Middle frontal gyrus (tissue), 1 donor: Measurements from ENCODE around the gene ASB18.

Experiments
- DNase-seq: peaks from one replicate; pipeline ENCODE4 v3.0.0-alpha.2; 2015; ENCODE audit warnings: low spot score; ENCODE audit errors: extremely low spot score

ASB18 gene

DNA sequence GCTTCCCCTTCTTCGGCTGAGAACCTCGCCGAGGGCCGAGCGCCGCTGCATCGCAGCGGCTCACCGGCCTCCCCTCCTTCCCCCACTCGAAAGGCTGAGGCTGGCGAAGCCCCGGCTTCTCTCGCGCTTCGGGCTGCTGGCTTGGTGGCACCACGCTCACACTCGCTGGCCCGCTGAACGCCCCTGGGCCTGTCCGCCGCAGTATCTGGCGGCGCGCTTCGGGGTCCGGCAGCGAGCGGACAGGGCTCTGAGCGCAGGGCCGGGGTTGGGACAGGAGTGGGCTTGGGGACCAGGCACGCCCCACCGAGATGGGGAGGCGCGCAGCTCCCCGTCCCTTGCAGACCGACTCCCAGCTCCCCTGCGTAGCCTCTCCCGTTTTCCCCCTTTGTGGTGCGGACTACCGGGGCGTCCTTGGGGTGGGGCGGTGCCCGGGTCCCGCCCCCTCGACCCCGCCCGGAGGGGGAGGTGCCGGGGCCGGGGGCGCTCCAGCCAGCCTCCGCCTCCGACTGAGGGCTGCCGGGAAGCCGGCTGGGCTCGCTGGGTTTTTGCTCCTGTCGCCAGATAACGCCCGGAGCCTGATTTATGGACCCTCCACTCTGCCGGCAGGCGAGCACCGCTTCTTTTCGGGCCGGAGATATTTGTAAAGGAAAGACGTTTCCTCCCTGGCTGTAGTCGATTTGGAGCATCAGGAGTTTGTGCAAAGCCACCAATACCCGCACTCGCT, 99.8 kb downstream of the ASB18 start:
- DNase-seq: no peak

DNA sequence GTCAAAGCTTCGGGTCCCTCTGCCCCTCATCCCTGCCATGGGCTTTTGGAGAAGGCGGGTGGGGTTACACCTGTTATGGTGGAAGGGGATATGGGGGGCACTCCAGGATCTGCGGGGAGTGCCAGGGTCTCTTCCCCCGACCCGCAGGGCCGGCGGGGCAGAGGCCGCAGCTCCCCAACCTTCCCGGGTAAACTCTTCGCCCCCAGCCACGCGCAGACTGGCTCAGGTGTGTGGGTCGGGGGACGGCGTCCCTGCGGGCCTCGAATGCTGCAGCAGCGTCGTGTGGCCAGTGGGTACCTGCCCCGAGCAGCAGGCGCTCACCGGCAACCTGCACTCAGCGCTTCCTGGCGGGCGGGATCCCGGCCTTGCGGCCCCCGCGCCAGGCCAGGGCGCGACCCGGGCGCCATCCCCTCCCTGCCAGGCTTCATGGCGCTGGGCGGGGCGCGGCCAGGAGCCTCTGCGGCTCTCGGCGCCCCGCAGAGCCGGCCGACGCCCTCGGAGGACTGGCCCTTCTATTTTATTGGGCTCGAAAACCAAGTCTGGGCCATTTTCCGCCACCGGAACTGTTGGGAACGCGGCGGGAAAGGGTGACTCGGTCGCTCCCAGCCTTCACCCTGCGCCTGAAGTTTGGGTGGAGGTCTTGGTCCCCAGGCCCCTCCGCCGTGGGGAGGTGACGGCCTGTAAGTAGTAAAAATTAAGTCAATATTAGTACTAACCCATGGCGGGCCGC, 100.6 kb downstream of the ASB18 start:
- DNase-seq: no peak

DNA sequence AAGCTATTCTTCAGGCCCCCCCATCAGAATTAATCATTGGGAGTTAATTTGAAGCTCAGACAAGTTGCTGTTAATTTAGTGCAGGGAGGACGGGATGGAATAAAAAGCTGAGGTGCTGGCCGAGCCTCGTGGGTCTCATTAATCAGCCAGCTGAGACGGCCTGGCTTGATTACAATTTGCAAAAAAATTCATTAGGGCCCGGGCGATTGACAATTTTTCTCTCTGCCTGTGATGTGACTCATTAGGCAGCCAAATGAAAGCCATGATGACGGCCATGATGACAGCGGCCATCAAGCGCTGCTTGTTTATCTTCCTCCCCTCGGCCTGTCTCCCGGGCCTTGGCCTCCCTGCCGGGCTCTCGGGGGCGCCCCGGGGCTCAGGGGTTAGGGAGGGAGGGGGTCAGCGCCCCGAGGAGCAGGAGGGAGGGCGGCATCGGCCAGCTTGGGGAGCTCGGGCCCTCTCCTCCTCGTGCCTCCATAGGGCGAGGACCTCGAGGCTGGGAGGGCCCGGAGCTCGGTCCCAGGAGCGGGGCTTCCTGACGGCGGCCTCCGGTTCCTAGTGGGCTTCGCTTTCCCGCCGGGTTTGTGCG, 101.2 kb downstream of the ASB18 start:
- DNase-seq: no peak

DNA sequence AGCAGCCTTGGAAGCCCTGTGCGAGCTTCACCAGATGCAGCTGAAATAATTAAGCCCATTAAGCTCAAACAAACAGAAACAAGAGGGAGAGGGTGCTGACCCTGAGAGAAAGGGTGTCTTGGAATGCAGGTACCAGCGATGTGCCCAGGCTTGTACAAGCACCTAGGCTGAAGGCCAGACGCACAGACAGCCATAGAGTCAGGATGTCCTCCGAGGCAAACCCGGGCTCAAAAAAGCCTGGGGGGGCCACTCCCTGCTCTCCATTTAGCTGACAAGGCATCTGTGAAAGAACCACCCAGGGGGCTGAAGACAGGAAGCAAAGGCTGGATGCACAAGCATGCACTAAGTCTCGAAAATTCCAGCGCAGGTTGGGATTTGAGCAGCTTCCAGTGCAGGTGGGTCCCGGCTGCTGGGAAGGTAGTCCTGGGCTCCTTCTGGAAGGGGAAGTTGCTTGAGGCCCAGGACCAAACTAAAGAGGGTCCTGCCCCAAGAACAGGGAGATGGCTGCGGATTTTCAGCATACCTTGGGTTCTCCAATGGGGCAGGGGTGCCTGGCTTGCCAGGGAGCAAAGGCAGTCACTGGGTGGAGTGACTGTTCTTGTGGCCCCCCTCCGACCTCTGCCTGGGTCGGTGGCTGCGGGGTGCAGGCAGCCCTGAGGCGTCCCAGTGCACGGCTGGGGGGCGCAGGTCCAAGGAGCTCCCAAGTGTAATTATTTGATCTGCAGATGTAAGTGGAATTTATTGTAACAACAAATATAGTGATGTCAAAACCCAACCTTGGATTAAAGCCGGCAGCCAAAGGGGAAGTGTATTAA, 102.0 kb downstream of the ASB18 start:
- DNase-seq: no peak

DNA sequence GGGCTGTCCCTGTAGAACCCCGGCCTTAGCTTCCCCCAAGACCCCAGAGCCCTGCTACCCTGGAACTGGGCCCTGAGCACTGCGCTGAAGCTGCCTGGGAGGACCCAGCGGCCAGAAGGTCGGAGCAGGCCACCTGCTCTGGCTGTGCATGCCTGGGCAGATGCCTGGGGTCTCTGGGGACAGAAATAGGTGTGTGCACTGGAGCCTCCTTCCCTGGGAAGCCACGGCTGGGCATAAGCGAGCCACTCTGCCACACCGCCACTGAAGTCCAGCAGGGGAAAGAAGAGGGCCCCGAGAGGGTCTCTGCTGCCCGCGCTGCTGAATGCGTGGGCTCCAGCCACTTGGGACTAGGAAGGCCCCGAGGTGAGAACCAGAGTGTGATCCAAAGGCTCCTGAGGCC, 102.7 kb downstream of the ASB18 start:
- no peak for DNase-seq

DNA sequence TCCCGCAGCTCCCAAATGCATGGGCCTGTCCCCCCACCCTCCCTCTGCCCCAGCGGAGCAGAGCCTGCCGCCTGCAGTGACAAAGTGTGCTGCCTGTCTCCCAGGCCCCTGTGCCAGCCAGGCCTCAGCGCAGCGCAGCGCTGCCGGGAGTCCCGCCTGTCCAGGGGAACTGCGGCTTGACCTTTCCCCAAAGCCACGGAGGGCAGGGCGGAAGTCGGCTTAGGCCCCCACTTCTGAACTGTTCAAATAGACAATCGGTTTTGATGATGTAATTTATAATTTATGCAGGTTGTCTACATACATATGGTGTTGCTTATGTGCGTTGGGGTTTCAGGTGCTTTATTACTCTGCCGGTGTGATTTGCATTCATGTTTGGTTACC, 103.1 kb downstream of the ASB18 start:
- no peak for DNase-seq

DNA sequence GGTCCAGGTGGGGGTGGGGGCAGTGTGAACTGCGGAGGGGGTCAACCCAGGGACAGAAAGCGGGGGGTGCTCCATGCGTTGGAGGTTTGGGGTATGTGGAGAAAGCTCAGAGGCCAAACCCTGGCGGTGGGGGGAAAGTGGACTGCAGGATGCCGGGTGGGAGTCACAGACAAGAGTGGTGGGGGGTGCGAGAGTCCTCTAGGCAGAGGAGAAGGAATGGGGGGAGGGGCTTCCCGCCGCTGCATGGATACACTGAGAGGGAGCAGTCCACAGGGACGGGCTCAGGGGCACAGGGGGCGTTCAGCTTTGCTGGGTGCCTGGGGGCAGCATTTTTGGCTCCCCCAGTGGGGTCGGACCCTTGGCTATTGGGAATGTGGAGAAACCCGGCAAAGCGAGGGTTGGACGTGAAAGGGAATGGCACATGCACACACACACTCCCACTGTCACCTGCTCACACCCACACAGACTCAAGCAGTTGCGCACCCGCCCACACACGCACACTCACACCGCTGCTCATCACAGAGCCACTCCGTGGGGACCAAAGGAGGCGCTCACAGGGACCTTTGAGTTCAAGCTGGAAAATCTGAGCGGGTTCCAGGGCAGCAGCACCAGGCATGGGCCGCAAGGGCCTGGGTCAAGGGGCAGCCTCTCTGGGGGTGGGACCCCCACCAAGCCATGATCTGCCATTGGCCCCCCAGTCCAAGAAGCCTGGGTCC, 103.7 kb downstream of the ASB18 start:
- no peak for DNase-seq

DNA sequence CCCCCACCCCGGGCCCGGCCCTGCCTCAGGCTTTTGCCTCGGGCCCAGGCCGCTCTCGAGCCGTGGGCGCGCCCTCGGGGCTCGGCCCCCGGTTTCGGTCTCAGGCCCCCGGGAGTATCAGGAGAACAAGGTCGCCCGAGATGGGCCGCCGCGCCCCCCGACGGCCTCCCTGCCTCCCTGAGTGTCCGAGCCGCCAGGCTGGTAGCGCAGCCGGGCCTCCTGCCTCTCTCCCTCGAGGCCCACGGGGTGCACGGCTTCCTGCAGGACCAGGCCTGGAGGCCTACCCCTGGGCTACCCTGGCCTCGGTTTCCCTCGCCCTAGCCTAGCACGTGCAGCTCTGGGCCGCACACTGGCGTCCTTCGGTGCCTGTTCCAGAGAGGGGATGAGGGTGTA, 104.4 kb downstream of the ASB18 start:
- DNase-seq: no peak

DNA sequence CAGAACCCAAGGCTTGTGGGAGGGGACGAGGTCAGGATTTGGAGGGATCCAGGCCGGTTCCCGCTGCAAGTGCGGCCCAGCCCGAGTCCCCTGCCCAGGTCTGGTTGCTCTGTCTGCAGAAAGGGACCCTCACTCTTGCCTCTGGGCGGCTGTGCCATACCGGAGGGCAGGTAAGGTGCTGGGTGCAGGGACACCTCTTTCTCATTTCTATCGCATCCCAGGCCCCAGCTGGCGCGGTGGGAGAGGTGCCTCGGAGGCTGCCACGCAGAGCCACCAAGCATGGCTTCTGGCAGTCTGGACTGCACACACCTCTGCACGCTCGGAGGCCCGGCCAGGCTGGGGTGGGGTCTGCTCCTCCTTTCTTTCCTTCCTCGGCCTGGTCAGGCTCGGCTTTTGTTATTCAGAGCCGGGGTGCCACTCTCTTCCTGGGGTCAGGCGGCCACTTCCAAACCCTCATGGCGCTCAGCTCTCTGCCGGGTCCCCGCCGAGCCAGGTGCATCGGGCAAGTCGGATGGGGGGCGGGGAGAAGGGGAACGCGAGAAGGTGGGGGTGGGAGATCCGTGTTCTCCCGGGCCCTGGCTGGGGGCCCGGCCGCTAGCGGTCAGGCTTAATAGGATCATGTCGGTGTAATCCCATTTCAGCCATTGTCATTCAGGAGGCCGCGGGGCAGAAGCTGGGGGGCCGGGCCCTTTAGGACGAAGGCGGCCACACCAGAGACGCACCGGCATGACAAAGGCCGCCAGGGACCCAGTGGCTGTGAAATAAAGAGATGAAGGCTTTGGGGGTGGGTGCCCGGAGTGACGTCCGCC, 105.0 kb downstream of the ASB18 start:
- DNase-seq: no peak

DNA sequence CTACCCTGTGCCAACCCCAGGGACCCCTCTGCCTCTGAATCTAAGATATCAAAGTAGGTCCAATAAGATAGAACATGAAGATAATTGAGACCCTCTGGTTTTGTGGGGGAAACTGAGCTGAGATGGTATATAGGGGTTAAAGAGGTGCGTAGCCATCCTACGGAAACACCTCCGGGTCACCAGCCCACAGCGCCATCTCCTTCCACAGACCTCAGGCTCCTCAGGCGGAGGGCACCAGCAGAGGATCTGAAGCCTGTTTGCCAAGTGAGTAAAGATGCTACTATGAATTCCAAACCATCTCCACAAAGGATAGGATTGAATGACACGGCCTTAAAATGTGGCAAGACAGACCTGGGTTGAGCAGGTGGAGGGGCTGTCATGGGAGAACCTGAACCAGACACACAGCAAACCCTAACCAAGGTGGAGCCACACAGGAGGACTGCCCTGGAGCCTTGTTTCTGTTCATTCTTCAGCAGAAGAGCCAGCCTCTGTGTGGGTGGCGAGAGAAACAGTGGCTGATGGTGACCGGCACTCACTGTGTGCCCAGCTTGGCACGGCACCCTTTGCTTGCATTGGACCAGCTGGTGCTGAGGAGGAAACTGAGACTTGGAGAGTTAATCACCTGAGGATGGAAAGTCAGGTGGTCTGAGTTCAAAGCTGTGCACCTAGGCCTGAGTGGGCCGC, 106.2 kb downstream of the ASB18 start:
- no peak for DNase-seq

DNA sequence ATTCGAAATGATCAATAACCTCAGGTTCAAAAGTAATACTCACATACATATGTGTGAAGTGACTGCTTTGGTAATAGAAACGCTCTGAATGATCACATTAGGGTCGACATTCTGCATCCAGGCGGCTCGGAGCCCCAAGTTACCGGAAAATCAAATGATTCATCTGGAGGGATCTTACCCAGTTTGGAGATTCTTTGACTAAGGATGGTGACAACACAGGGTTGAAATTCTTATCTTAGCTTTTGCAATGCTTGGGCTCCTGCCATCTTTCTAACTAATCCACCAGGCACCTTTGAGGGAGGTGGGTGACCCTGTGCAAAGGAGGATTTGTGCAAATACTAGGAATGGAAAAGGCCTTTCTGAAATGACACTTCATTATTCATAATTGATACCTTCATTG, 106.8 kb downstream of the ASB18 start:
- DNase-seq: no peak

DNA sequence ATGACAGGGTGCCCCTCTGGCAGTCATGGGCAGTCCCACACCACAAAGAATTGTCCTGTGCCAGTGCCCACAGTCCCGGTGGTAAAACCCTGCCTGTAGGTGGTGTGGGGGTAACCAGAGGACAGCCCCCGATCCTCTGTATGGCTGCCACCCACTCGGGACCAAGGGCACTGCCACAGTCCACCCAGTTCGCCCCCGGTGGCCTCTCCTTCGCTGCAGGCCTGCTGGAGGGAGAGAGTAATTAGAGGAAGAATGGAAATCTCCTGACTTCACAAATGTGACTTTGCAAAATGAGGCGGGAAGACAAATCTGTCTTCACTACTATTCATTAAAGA, 107.4 kb downstream of the ASB18 start:
- no peak for DNase-seq

DNA sequence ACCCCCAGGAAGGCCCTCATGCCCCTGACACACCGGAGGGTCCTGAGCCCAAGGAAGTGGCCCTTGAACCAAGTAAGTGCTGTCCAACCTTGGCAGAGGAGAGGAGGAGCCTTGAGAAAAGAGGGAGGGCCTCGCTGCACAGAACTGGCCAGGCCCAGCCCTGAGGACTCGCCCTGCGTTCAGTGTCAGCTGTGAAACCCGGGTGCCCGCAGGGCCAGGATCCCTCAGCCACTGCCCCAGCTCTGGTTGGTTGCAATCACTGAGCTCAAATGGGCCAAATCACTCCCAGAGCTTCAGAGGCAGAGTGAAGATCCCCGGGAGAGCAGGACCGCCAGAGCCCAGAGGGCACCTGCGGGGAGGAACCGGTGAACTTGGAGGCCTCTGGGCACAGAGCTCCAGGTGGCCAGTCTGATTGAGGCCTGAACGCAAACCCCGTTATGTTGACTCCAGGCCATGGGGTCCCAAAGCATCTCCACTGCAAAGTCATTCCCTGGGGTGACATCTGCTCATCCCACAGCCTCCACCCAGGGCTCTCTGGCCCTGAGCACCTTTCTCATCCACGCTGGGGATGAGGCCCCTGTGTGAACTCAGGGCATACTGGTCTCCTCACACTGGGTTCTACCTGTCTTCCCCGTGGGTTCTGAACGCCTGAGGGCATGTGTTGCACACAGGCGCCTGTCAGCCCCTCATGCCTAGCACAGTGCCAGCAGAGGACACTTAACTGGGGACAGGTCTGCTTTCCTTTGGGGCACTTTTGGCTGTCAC, 107.9 kb downstream of the ASB18 start:
- DNase-seq: no peak

DNA sequence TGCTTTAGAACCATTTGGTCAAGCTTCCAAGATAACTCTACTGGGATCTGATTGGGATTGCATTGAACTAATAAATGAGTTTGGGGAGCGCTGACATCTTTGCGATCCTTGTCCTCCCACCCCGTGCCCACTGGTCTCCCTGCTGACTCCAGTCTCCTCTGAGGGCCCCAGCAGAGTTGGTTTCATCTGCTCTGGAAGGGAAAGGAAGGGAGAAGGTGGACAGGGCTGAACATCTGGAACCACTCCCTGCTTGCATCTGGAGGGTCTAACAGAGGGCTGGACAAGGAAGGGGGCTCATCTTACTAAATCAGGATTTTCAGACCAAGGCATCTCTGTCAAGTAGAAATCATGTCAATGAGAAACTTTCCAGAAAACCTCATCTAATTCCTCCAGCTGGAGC, 108.8 kb downstream of the ASB18 start:
- no peak for DNase-seq

DNA sequence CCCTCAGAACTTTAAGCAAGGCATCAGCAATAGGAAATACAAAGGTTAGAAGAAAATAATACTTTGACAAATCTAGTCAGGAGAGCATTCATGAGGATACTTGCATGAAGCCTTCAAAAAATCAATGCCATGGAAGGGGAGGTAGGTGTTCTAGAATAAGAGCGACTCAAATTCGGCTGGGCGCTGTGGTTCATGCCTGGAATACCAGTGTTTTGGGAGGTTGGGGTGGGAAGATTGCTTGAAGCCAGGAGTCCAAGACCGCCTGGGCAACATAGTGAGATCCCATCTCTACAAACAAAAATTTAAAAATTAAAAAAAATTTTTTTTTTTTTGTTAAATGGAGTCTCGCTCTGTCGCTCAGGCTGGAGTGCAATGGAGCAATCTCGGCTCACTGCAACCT, 117.8 kb downstream of the ASB18 start:
- DNase-seq: no peak

DNA sequence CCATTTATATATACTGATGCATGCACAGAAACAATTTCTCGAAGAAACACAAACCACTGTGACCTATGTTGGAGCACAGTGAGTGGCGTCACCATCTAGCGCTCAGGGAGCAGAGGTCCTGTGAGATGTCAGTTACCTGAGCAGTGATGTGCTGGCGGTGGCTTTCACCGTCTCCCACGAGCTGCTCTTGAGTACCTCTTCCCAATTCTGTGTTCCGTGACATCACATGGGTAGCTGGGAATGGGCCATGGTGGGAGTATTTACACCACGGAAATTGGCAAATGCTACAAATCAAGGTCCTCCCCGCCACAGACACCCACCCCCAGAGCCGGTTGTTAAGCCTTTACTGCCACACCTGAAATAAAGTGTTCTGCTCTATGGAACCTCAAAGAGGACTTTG, 120.4 kb downstream of the ASB18 start:
- no peak for DNase-seq
